HG03064 (cell line): Measurements from ENCODE around the gene FAT2.

ENCODE experiments used
- ATAC-seq: cut with Tn5 transposase; IDR thresholded peaks from one replicate; pipeline ENCODE4 v1.9.1; 2021; ENCODE audit warnings: low read depth; ENCODE audit not compliant: unreplicated experiment

FAT2 gene

GRCh38 chr5:151591144-151591819, at the start of gene FAT2:
TSS of gene FAT2 (minus strand) at chr5:151591331. CDS start at chr5:151568931, 22,400 bp downstream.
- no peak for ATAC-seq

- no peak for ATAC-seq
Measured at GRCh38 chr5:151638619-151639018, 47.5 kb upstream of the FAT2 start.

GRCh38 chr5:151637676-151638075, 46.5 kb upstream of the FAT2 start:
- ATAC-seq: no peak

- no peak for ATAC-seq
Measured at GRCh38 chr5:151633892-151634291, 42.8 kb upstream of the FAT2 start.

DNA sequence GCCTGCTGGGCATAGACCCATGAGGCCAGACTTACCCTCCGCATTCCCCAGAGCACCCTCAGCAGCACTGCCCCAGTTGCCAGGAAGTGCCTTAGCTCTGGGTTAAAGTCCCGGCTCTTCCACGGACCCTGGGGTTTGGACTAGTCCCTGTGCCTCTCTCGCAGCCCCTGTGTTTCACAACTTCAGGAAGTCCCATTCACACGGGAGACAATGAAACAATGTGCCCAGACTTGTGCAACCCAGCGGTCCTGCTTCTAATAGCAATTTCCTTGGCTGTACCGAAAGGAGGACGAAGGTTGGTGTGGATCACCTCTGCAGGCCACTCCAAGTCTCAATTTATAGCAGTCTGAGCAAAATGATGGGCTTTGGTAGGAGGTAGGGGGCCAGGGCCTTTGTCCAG, 41.8 kb upstream of the FAT2 start:
- no peak for ATAC-seq

GRCh38 chr5:151632524-151632923, 41.4 kb upstream of the FAT2 start:
- ATAC-seq: no peak

- no peak for ATAC-seq
Measured at GRCh38 chr5:151631941-151632340, 40.8 kb upstream of the FAT2 start.

- ATAC-seq: no peak
Measured at GRCh38 chr5:151630088-151630487, 39.0 kb upstream of the FAT2 start.

DNA sequence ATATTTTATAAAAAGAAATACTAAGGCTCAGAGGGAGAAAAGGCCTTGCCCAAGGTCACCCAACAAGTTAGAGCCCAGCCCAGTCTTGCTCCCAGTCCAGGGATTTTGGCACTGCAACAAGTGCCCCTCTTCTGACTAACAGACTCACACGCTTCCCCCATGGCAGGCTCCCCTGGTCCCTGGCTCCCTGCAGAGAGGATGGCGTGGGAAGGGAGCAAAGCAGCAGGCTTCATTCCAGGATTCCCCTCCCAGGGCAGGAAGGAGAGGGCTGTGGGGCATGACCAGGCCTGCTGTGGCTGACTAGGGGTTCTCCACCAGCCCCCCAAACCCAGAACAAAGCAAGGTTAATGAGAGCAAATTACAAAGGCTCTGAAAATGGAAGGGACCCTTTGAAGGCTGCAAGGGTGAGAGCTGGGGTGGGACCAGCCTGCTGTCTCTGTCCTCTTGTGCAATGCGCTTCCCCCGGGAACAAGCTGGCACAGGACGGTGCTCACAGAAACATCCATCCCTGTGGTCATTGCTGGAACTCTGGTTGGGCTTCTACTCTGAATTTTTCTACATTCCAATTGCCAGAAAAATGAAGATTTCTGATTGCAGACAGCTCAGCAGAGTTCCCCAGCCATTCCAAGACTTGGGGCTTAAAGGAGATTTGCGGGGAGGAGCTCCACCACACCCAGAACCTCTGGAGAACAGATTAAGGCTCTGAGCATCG, 37.1 kb upstream of the FAT2 start:
- no peak for ATAC-seq

GRCh38 chr5:151627650-151628049, 36.5 kb upstream of the FAT2 start:
- ATAC-seq: no peak

- no peak for ATAC-seq
Measured at GRCh38 chr5:151625285-151625684, 34.2 kb upstream of the FAT2 start.

GRCh38 chr5:151624476-151624875, 33.3 kb upstream of the FAT2 start:
- ATAC-seq: no peak

DNA sequence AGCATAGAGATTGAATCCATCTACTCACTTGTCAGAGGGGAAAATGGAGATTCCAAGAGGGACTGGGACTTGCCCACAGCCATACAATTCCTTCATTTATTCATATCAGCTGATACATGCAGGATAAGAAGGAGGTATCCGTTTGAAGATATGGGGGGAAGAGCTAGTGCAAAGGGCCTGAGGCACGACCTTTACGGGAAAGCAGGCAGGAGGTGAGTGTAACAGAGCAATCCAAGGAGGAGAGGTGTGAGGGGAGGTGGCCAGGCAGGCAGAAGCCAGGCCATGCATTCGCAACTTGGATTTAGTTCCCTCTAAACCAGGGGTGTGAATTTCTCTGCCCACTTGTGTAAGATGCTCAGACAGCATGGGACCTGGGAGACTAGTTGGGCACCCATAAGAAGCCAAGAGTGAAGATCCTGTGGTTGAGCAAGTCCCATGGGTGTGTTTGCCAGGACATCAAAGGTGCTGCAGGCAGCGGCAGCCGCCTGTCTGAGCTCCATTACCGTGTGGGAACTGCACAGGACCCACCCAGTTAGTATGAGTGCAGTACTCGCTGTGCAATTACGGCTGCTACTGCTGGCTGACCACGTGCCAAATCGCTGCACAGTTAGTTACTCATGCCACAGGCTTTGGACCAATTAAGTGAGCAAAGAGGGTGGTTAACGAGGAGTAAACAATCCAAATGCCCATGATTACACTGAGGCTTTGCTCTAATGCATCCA, 31.4 kb upstream of the FAT2 start:
- no peak for ATAC-seq

DNA sequence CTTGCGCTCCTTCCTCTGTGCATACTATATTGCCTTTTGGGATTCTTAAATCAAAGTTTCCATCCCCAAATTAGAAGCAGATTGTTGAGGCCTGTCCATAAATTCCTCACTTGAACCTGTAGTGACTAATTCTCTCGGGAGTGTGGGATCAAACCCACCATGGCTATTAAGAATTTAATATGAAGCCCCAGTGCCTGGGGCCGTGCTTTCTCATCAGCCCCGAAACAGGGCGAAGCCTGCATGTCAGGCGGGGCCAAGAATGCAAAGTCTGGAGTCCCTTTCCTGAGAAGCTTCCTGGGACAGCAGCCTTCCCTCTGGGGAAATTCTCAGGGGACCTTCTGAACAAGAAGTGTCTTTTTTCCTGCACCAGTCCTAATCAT, 29.3 kb upstream of the FAT2 start:
- ATAC-seq: no peak

DNA sequence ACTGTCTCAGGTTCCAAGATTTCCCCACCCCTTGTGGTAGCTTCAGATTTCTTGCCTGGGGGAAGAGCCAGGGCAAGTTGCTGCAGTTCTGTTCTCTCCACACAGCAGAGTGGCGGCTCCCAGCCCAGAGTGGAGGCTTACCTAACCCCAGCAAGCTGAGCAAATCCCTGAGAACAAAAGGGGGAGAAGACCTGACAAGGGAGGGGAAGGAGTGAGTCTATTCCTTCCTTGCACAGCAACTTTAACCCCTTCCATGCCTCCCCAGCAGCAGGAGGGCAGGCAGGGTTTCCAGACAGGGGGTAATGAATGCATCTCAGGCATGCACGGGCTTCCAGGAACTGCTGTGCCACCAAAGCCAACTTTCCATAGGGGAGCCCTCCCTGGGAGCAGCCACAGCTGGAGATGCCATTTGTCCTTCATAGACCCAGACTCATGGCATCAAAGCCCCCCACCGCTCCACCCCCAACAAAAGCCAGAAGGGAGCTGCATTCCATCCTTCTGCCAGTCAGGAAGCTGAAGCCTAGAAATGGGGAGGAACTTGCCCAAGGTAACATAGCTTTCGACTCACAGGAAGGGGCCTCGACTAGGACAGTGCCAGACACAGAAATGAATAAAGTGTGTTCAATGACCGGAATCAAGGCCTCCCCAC, 28.8 kb upstream of the FAT2 start:
- no peak for ATAC-seq

- ATAC-seq: no peak
Measured at GRCh38 chr5:151618907-151619306, 27.8 kb upstream of the FAT2 start.

- ATAC-seq: no peak
Measured at GRCh38 chr5:151617841-151618710, 26.9 kb upstream of the FAT2 start.

DNA sequence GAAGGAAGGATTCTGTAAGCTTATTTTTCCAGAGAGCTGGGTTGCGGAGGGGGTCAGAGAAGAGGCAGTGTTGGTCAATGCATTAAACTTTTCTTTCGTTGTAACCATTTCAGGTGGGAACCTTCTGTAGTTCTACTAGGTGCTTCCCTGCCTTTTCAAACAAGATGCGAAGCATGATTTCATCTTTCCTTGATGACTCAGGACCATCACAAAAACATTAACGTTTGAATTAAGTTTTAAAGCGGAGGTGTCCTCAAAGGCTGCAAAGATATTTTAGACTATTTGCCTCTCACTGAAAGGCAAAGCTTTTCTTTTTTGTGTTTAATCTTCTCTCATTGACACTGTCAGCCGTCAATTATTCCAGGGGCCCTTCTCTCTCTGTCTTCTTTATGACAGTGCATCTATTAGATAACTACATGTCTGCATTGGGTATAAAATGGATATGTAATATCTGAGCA, 26.3 kb upstream of the FAT2 start:
- no peak for ATAC-seq

DNA sequence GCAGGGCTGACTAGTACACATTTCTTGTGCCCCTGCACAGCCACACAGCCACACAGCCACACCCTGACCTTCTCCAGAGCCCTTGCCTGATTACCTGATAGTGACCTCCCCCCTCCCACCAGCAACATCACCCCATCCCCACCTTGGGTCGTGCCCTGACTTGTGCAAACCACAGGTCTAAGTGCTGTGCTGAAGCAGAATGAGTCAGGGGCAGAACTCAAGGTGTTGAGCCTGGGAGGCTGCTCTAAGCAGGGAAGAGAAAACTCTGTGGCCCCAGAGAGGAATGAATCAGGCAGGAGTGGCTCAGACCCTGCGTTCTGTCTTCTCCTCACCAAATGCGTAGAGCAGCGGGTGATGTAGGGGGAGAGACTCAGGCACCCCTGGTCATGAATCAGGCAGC, 24.3 kb upstream of the FAT2 start:
- no peak for ATAC-seq

DNA sequence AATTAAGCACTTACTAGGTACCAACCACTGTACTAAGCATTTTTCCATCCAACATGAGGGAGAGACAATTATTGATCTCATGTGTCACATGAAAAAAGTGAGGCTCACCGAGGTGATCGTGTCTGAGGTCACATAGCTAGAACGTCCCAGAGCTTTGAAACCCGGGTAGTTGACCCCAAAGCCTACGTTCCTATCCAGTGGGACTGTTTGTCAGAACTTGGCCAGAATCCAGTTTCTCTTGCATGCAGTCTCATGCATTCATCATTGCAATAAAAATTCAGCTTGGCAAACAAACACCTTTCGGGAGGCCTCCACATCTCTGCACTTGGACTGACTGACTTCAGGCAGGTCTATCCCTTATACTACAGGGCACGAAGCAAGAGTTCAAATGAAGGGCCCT, 23.4 kb upstream of the FAT2 start:
- ATAC-seq: no peak
